Small intestine (tissue), 16 donors: ENCODE data around the gene TATDN3. TPM values are rescaled to one million over a fixed set of nuclear protein-coding genes. Genes with fewer than 3 reads are reported as not detected.
A peak's percentile ranks its signal among the peaks of the same experiment; 100 is the strongest.

ENCODE experiments used
- DNase-seq, 2 donors: peaks; one replicate each; pipeline versions ENCODE4 v3.0.0 to v3.0.0-alpha.2; 2013
- FAIRE-seq: peaks from 2 replicates; lab custom pipeline; 2012; peaks lifted over from hg19 to GRCh38; lab: Jason Lieb, UNC
- H3K27ac ChIP-seq, 3 donors: one replicate each; pipeline ENCODE4 v1.5.1; 2013; ENCODE audit warnings: low read length in 2 of 3, mild to moderate bottlenecking in 2 of 3, control low read depth in 1 of 3, inconsistent platforms in 1 of 3, low read depth in 1 of 3, moderate library complexity in 1 of 3
- H3K27me3 ChIP-seq, 3 donors: one replicate each; pipeline ENCODE4 v1.6.1; 2013; ENCODE audit warnings: low read length in 3 of 3, inconsistent platforms in 1 of 3; ENCODE audit not compliant: control insufficient read depth in 3 of 3, insufficient read depth in 3 of 3
- H3K36me3 ChIP-seq, 3 donors: one replicate each; pipeline ENCODE4 v1.6.1; 2013; ENCODE audit warnings: low read length in 3 of 3, inconsistent platforms in 1 of 3, low read depth in 1 of 3, mild to moderate bottlenecking in 1 of 3, moderate library complexity in 1 of 3; ENCODE audit not compliant: control insufficient read depth in 3 of 3, insufficient read depth in 2 of 3
- H3K4me1 ChIP-seq, 3 donors: one replicate each; pipeline ENCODE4 v1.6.1; 2013; ENCODE audit warnings: low read length in 2 of 3, inconsistent platforms in 1 of 3, low read depth in 1 of 3, mild to moderate bottlenecking in 1 of 3, moderate library complexity in 1 of 3; ENCODE audit not compliant: control insufficient read depth in 3 of 3, insufficient read depth in 2 of 3
- H3K4me3 ChIP-seq, 3 donors: one replicate each; pipeline ENCODE4 v1.5.1; 2013; ENCODE audit warnings: low read length in 3 of 3, control low read depth in 1 of 3, inconsistent platforms in 1 of 3, low read depth in 1 of 3, mild to moderate bottlenecking in 1 of 3, moderate library complexity in 1 of 3
- H3K9me3 ChIP-seq, 2 donors: one replicate each; pipeline ENCODE4 v1.6.1; 2013; ENCODE audit warnings: low read depth in 1 of 2, low read length in 1 of 2; ENCODE audit not compliant: control insufficient read depth in 2 of 2, insufficient read depth in 1 of 2
- WGBS, 3 donors: extraction: QIAGEN DNeasy Blood & Tissue Kit; methylation state at CpG; one replicate each; pipeline ENCODE4 v1.1.7; 2013; 5-methylcytosine and 5-hydroxymethylcytosine counted together
- long read RNA-seq, 10 donors: transcript quantifications; one replicate each; lab custom pipeline, GENCODE V29; 2026
- polyA plus RNA-seq, 4 donors: library from polyadenylated mRNA; stranded (reverse) in 3 of 4; unstranded in 1 of 4; fragments of 200-250 nt in 3 of 4; fragments of 120-200 nt in 1 of 4; gene quantifications; one replicate each; pipeline versions ENCODE4 v1.2.1 to v1.2.3, GENCODE V29; 2013
- donor health status: healthy with polysubstance abuse.
- donor health status: control.
- donor health status: control.
- donor health status: Bipolar disorder and iron deficiency.
- donor health status: healthy.

Gene TATDN3, protein sequence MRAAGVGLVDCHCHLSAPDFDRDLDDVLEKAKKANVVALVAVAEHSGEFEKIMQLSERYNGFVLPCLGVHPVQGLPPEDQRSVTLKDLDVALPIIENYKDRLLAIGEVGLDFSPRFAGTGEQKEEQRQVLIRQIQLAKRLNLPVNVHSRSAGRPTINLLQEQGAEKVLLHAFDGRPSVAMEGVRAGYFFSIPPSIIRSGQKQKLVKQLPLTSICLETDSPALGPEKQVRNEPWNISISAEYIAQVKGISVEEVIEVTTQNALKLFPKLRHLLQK
- polyA plus RNA-seq, result 1 to 10 TPM; 5.6 to 9.9 (median 7.7) TPM
- long read RNA-seq, donor 1, result 0 reads
- long read RNA-seq, donor 2, partial matches to known transcripts, result 0 of 2 reads
- long read RNA-seq, donor 2, other reads (novel, unspliced or antisense), result 0 of 2 reads
- long read RNA-seq, donor 3, partial matches to known transcripts, result 0 of 2 reads
- long read RNA-seq, donor 3, other reads (novel, unspliced or antisense), result 0 of 2 reads
- long read RNA-seq, donor 4, result 0 reads
- long read RNA-seq, donor 5, partial matches to known transcripts, result 0 of 1 reads
- long read RNA-seq, donor 5, other reads (novel, unspliced or antisense), result 0 of 1 reads
- long read RNA-seq, donor 6, result 0 reads
- long read RNA-seq, donor 7, result 0 reads
- long read RNA-seq, donor 8, partial matches to known transcripts, result 0 of 1 reads
- long read RNA-seq, donor 8, other reads (novel, unspliced or antisense), result 0 of 1 reads
- long read RNA-seq, donor 9, partial matches to known transcripts, result 0 of 3 reads
- long read RNA-seq, donor 9, other reads (novel, unspliced or antisense), result 0 of 3 reads
- long read RNA-seq, donor 10, partial matches to known transcripts, result 0 of 1 reads
- long read RNA-seq, donor 10, other reads (novel, unspliced or antisense), result 0 of 1 reads

DNA sequence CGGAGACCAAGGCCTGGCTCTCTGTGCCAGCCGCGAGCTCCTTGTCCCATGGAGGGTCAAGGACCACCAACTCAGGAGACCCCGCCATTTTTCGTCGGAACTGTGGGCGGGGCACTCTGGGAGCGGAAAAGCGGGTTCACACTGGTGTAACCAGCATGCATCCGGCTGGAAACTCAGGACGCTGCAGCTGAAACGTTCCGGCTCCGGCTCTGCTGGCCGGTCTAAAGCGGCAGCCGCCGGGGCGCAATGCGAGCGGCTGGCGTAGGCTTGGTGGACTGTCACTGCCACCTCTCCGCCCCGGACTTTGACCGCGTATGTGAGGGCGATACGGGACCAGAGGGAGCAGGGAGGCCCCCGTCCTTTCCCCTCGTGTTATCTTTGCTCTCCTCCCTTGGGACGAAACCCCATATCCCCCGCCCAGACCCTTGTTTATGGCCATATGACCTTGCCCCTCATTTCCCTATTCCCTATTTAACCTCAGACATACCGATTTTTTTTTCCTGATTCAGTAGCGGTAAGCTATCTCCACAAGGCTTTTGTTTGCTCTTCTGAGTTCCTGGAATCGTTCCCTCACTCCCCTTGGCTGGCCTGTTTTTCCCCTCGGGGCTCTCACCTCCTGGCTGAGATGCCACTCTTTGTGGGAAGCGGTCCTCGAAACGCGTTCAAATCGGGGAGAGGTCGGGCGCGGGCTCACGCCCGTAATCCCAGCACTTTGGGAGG, at the start of gene TATDN3, which contains the start of gene NSL1:
Gene TATDN3, plus strand, starts transcription at position 219 of the 720 bp plus-strand sequence. Its CDS starts 28 bp downstream, at position 247.
Gene NSL1, minus strand, starts transcription at position 102 of the 720 bp plus-strand sequence. Its CDS starts 14 bp downstream, at position 88.
- peaks cover 0 to 14% (median 4%) of the 10 kb centered on the region in 3 donors for H3K4me1 ChIP-seq
- H3K4me3 ChIP-seq, result peak within 1 kb of the TSS; percentile 81 to 94 (median 83)
- peaks cover 0 to 7% (median under 1%) of the 10 kb centered on the region in 3 donors for H3K36me3 ChIP-seq
- FAIRE-seq (no peak), DNase-seq (peak; percentile 94 to 99)
- peak within 1 kb of the TSS; percentile 87 to 100 (median 93) for H3K27ac ChIP-seq
- H3K27me3 ChIP-seq, result no peaks in the 10 kb centered on the region
- H3K9me3 ChIP-seq, result no peaks in the 10 kb centered on the region
- 0 to 1% (median 0%) methylated on average over 40 to 46 of the region's 46 CpGs for WGBS, 3 donors

DNA sequence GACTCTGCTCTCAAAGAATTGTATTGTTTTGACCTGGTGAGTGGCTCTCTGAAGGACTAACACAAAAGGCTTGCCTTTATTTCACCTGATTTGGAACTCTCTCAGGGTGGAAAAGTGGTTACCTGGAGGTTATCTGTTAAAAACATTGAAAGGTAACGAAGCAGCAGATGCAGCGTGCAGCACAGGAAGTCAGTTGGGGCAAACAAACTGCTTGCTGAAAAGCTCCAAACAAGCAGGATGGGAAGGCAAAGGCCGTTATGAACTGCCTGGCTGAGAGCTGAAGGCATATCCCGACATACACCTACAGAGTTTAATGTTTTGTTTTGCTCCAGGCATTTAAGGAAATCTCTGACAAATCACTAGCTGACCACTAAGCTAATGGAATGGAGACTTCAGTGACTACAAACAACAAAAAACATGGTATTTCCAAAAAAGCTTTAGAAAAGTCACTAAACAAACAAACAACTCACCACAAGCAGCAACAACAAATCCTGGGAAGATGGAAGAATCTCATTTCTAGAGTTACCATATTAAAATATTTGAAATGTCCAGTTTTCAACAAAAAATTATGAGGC, 47.7 kb upstream of the TATDN3 start:
- H3K4me3 ChIP-seq, result no peak overlapping the region
- 73 to 88% (median 85%) methylated on average over 4 of the region's 4 CpGs for WGBS, 3 donors
- no peak overlapping the region for H3K27ac ChIP-seq
- H3K9me3 ChIP-seq, result peaks cover 0 to 12% of the 10 kb centered on the region in 2 donors
- H3K36me3 ChIP-seq, result peaks cover 0 to 8% (median 0%) of the 10 kb centered on the region in 3 donors
- H3K4me1 ChIP-seq, result no peaks in the 10 kb centered on the region
- FAIRE-seq (no peak), DNase-seq (no peak)
- no peaks in the 10 kb centered on the region for H3K27me3 ChIP-seq

DNA sequence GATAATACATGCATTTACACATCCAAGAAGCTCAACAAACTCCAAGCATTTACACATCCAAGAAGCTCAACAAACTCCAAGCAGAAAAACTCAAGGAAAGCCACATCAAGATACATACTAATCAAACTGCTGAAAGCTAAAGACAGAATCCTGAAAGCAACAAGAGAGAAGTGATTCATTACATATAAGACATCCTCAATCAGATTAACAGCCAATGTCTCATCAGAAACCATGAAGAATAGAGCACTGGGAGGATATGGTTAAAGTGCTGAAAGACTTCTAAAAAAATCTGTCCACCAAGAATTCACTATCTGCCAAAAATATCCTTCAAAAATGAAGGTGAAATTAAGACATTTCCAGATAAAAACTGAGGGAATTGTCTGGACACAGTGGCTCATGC, 46.4 kb upstream of the TATDN3 start:
- FAIRE-seq (no peak), DNase-seq (no peak)
- Histone ChIP-seq H3K9me3 (peaks cover 0 to 12% of the 10 kb centered on the region in 2 donors), H3K4me1 (no peaks in the 10 kb centered on the region), H3K4me3 (no peak overlapping the region), H3K27me3 (no peaks in the 10 kb centered on the region), H3K36me3 (peaks cover 0 to 8% (median 0%) of the 10 kb centered on the region in 3 donors), H3K27ac (no peak overlapping the region)

DNA sequence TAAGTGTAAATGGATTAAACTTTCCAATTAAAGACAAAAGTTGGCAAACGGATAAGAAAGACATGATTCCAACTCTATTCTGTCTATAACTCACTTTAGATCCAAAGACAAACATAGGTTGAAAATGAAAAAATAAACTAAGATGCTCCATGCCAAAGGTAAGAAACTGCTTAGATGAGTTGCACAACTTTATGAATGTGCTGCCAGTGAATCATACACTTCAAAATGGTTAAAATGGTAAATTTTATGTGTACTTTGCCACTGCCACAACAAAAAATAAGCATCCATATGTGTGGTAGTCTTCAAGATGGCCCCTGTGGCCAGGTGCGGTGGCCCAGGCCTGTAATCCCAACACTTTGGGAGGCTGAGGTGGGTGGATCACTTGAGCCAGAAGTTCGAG, 45.1 kb upstream of the TATDN3 start:
- DNase-seq (no peak), FAIRE-seq (no peak)
- 96 to 97% (median 97%) methylated on average over 3 of the region's 3 CpGs for WGBS, 3 donors
- no peak overlapping the region for H3K4me3 ChIP-seq
- peaks cover 0 to 12% of the 10 kb centered on the region in 2 donors for H3K9me3 ChIP-seq
- H3K4me1 ChIP-seq, result no peaks in the 10 kb centered on the region
- no peaks in the 10 kb centered on the region for H3K27me3 ChIP-seq
- H3K27ac ChIP-seq, result no peak overlapping the region
- H3K36me3 ChIP-seq, result peaks cover 0 to 4% (median 0%) of the 10 kb centered on the region in 3 donors

DNA sequence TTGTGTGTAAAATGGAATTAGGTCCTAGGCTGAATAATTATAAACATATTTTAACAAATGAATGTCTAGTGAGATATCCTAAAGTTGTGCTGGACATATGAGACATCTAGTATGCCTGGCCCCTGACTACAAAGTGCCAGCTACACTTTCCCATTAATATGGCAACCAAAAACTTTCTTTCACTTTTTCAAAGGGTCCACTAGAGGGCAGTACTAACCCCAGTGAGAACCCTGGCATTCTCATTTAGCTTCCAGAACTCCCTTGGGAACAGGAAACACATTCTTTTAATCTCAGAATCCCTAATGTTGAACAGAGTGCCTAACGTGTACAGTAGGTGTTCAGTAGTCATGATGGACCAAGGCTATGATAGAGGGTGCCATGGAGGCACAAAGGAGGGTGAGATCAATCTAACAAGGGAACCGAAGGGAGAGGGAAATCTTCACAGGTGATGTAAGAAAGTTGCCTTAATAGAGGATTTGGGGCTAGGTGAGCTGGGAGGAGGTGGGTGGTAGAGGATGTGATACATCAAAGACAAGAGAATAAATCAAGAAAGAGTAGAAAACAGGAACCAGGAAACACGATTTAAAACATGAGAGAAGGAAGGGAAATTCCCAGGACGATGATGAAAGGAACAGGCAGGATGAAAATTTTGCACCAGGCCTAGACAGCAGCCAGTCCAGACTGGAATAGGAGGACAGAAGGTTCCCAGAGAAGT, 41.7 kb upstream of the TATDN3 start:
- Histone ChIP-seq H3K4me3 (no peak overlapping the region), H3K9me3 (peaks cover 0 to 8% of the 10 kb centered on the region in 2 donors), H3K27me3 (no peaks in the 10 kb centered on the region), H3K27ac (peak overlapping the region in 1 of 3 donors; percentile 43), H3K36me3 (peaks cover 0 to 4% (median 0%) of the 10 kb centered on the region in 3 donors), H3K4me1 (no peaks in the 10 kb centered on the region)
- FAIRE-seq (no peak), DNase-seq (peak; percentile 67 to 70)
- 39 to 44% (median 40%) methylated on average over 4 of the region's 4 CpGs for WGBS, 3 donors

DNA sequence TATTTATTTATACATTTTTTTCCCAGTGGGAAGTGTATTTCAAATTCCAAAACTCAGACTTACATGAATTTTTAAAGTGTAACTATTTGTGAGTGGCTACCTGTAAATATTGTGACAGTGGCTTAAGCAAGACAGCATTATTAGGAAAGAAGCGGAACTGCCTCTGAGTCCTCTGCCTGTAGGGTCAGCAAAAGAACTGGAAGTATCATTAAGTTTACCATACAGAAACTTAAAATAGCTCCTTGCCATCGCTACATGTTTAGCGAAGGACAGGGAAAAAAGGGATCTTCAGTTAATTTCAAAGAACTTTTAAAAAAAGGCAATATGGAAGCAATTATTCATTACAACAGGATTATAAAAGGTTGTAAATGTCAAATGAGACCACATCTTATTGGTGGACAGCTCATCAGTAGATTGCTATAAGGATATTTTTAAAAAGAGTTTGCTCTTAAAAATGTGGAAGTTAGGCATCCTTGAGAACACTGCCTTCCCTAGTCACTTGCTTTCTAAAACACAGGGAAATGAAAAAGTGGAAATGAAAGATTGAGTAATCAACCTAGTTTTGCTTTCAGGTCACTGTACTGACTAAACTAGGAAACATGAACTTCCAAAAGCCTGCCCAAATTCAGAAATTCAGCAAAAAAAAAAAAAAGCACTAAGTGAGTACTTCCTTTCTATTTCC, 39.3 kb upstream of the TATDN3 start:
- Histone ChIP-seq H3K36me3 (peaks cover 0 to 5% (median 2%) of the 10 kb centered on the region in 3 donors), H3K4me1 (no peaks in the 10 kb centered on the region), H3K9me3 (peaks cover 0 to 4% of the 10 kb centered on the region in 2 donors), H3K27me3 (no peaks in the 10 kb centered on the region), H3K27ac (no peak overlapping the region), H3K4me3 (no peak overlapping the region)
- 83 to 99% (median 85%) methylated on average over 3 of the region's 3 CpGs for WGBS, 3 donors
- DNase-seq (no peak), FAIRE-seq (no peak)

DNA sequence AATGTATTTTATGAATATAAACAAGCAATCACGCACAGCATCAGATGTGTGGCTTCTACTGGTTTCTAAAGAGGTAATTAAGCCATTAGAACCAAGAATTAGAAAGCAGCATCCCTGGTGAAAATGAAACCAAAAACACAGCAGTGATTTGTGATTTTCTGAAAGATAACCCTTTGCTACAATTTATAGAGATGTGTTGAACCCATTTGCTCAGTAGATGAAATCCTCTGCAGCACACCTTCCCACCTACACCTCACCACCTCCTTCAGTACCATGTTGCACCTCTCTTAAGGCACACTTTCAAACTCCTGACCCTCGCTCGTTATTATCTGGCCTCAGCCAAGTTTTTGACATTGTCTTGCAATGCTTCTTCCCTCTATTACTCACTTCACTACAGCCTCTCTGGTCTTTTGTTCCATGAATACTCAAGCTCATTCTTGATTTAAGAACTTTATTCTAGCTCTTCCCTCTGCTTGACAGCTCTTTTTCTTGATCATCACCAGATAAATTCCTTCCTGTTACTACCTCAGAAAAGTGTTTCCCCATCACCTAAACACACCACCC, 38.7 kb upstream of the TATDN3 start:
- DNase-seq (no peak), FAIRE-seq (no peak)
- Histone ChIP-seq H3K9me3 (no peaks in the 10 kb centered on the region), H3K27ac (peak overlapping the region in 2 of 3 donors; percentile 6 to 59), H3K4me1 (no peaks in the 10 kb centered on the region), H3K4me3 (no peak overlapping the region), H3K27me3 (no peaks in the 10 kb centered on the region), H3K36me3 (peaks cover 0 to 6% (median 2%) of the 10 kb centered on the region in 3 donors)
- WGBS, 3 donors, result 34 to 44% (median 43%) methylated on average over 3 of the region's 3 CpGs
